Liver (tissue), 9 donors: Measurements from ENCODE around the gene EEIG2. TPM values are rescaled to one million over a fixed set of nuclear protein-coding genes. Genes with fewer than 3 reads are reported as not detected.

Source experiments
- DNase-seq: peaks from one replicate; pipeline ENCODE4 v3.0.0-alpha.2; 2017; ENCODE audit warnings: low spot score
- H3K27ac ChIP-seq, 2 donors: one replicate each; pipeline ENCODE4 v1.7.0; 2013; ENCODE audit warnings: inconsistent platforms in 2 of 2, low read length in 2 of 2, control low read depth in 1 of 2, low read depth in 1 of 2, mild to moderate bottlenecking in 1 of 2
- H3K27me3 ChIP-seq, 4 donors: one replicate each; pipeline versions ENCODE4 v1.6.1 to v1.7.0; 2013; ENCODE audit warnings: low read length in 3 of 4, inconsistent platforms in 1 of 4, mild to moderate bottlenecking in 1 of 4, moderate library complexity in 1 of 4; ENCODE audit not compliant: control insufficient read depth in 4 of 4, insufficient read depth in 4 of 4
- H3K36me3 ChIP-seq, 4 donors: one replicate each; pipeline versions ENCODE4 v1.6.1 to v1.7.0; 2013; ENCODE audit warnings: low read length in 3 of 4, mild to moderate bottlenecking in 3 of 4, low read depth in 1 of 4, moderate library complexity in 1 of 4; ENCODE audit not compliant: control insufficient read depth in 4 of 4, insufficient read depth in 3 of 4
- H3K4me1 ChIP-seq, 4 donors: one replicate each; pipeline versions ENCODE4 v1.6.1 to v1.7.0; 2013; ENCODE audit warnings: low read length in 3 of 4, mild to moderate bottlenecking in 3 of 4, moderate library complexity in 1 of 4; ENCODE audit not compliant: control insufficient read depth in 4 of 4, insufficient read depth in 4 of 4
- H3K4me3 ChIP-seq, 3 donors: one replicate each; pipeline versions ENCODE4 v1.6.1 to v1.7.0; 2013; ENCODE audit warnings: low read length in 3 of 3, control low read depth in 1 of 3, low read depth in 1 of 3, mild to moderate bottlenecking in 1 of 3
- H3K9ac ChIP-seq, 2 donors: one replicate each; pipeline ENCODE4 v1.7.0; 2013; ENCODE audit warnings: low read length in 2 of 2, mild to moderate bottlenecking in 2 of 2, moderate library complexity in 2 of 2, control low read depth in 1 of 2, low read depth in 1 of 2
- H3K9me3 ChIP-seq, 4 donors: one replicate each; pipeline versions ENCODE4 v1.6.1 to v1.7.0; 2013; ENCODE audit warnings: low read length in 3 of 4; ENCODE audit not compliant: control insufficient read depth in 4 of 4
- ATF3 ChIP-seq: IDR thresholded peaks from 2 replicates; pipeline ENCODE4 v1.6.1; 2016; ENCODE audit warnings: antibody characterized with exemption
- CTCF ChIP-seq: fragments of 150-350 bp; IDR thresholded peaks from 2 replicates; pipeline ENCODE4 v1.5.1; 2017; ENCODE audit warnings: improper control_type of control experiment, low read depth, low read length; ENCODE audit not compliant: missing input control
- EGR1 ChIP-seq, 2 donors: IDR thresholded peaks; 2 replicates each; pipeline ENCODE4 v1.6.1; 2016 to 2018; ENCODE audit warnings: antibody characterized with exemption in 2 of 2, low read depth in 2 of 2
- FOXA1 ChIP-seq: IDR thresholded peaks from 2 replicates; pipeline ENCODE4 v1.6.1; 2016; ENCODE audit warnings: antibody characterized with exemption
- FOXA2 ChIP-seq: IDR thresholded peaks from 2 replicates; pipeline ENCODE4 v1.6.1; 2016; ENCODE audit warnings: antibody characterized with exemption
- GABPA ChIP-seq, 2 donors: IDR thresholded peaks in 1 of 2; conservative IDR thresholded peaks in 1 of 2; 2 replicates each; pipeline ENCODE4 v1.6.1; 2016; ENCODE audit warnings: antibody characterized with exemption in 2 of 2, mild to moderate bottlenecking in 1 of 2, moderate library complexity in 1 of 2
- HNF4A ChIP-seq, 2 donors: conservative IDR thresholded peaks; 2 replicates each; pipeline ENCODE4 v1.6.1; 2016; ENCODE audit warnings: antibody characterized with exemption in 2 of 2, mild to moderate bottlenecking in 2 of 2
- HNF4G ChIP-seq: IDR thresholded peaks from 2 replicates; pipeline ENCODE4 v1.6.1; 2016; ENCODE audit warnings: antibody characterized with exemption
- JUND ChIP-seq, 2 donors: IDR thresholded peaks; 2 replicates each; pipeline ENCODE4 v1.6.1; 2016; ENCODE audit warnings: antibody characterized with exemption in 2 of 2
- MAX ChIP-seq: IDR thresholded peaks from 2 replicates; pipeline ENCODE4 v1.6.1; 2016; ENCODE audit warnings: antibody characterized with exemption
- NR2F2 ChIP-seq: IDR thresholded peaks from 2 replicates; pipeline ENCODE4 v1.6.1; 2016; ENCODE audit warnings: antibody characterized with exemption
- RAD21 ChIP-seq, 2 donors: IDR thresholded peaks; 2 replicates each; pipeline ENCODE4 v1.6.1; 2016; ENCODE audit warnings: antibody characterized with exemption in 2 of 2, mild to moderate bottlenecking in 2 of 2
- RXRA ChIP-seq, 2 donors: IDR thresholded peaks; 2 replicates each; pipeline ENCODE4 v1.6.1; 2017 to 2018; ENCODE audit warnings: antibody characterized with exemption in 2 of 2, mild to moderate bottlenecking in 1 of 2
- SP1 ChIP-seq: IDR thresholded peaks from 2 replicates; pipeline ENCODE4 v1.6.1; 2018; ENCODE audit warnings: antibody characterized with exemption, mild to moderate bottlenecking
- TAF1 ChIP-seq: conservative IDR thresholded peaks from 2 replicates; pipeline ENCODE4 v1.6.1; 2016; ENCODE audit warnings: antibody characterized with exemption, mild to moderate bottlenecking
- YY1 ChIP-seq: IDR thresholded peaks from 2 replicates; pipeline ENCODE4 v1.6.1; 2016; ENCODE audit warnings: antibody characterized with exemption, mild to moderate bottlenecking
- WGBS: extraction: QIAGEN DNeasy Blood & Tissue Kit; methylation state at CpG from one replicate; pipeline ENCODE4 v1.1.7; 2013; 5-methylcytosine and 5-hydroxymethylcytosine counted together
- polyA plus RNA-seq, 2 donors: library from polyadenylated mRNA; stranded (reverse) in 1 of 2; unstranded in 1 of 2; fragments of 200-250 nt in 1 of 2; fragments of >200 nt in 1 of 2; fragmentation: Nextera tagmentation in 1 of 2; extraction: Ambion mirVana in 1 of 2; gene quantifications; one replicate each; pipeline versions ENCODE4 v1.2.1 to v1.2.3, GENCODE V29; 2013 to 2015
- total RNA-seq, 2 donors: library from RNA; depleted of rRNA; stranded (reverse); fragments of >200 nt; gene quantifications; one replicate each; pipeline ENCODE4 v1.2.3, GENCODE V29; 2014
- TF ChIP-seq, protein P1 (sequence below): IDR thresholded peaks from 2 replicates; pipeline ENCODE4 v1.6.1; 2016; ENCODE audit warnings: antibody characterized with exemption, mild to moderate bottlenecking
- donor health status: healthy.
- donor health status: healthy.
- donor health status: healthy.
- donor health status: healthy.
- donor health status: healthy.

EEIG2 gene
- 10 to 100 TPM in 1 of 2 donors, 1 to 10 TPM in 1; 2.3 to 10.6 TPM for total RNA-seq
- polyA plus RNA-seq: under 1 TPM; 0.50 to 0.97 TPM

- peak in 1 of 2 donors; percentile 24 for TF ChIP-seq GABPA (IDR thresholded peaks at IDR 0.05 in 1 of 2, conservative IDR thresholded peaks at IDR 0.05 in 1 of 2)
- peak in 1 of 2 donors; percentile 23 for TF ChIP-seq RAD21 (IDR thresholded peaks at IDR 0.05)
- peak; percentile 63 for TF ChIP-seq SP1
- TF ChIP-seq YY1: peak; percentile 22
- TF ChIP-seq CTCF: peak; percentile 87
- TF ChIP-seq FOXA1: no peak
- TF ChIP-seq, protein P1, sequence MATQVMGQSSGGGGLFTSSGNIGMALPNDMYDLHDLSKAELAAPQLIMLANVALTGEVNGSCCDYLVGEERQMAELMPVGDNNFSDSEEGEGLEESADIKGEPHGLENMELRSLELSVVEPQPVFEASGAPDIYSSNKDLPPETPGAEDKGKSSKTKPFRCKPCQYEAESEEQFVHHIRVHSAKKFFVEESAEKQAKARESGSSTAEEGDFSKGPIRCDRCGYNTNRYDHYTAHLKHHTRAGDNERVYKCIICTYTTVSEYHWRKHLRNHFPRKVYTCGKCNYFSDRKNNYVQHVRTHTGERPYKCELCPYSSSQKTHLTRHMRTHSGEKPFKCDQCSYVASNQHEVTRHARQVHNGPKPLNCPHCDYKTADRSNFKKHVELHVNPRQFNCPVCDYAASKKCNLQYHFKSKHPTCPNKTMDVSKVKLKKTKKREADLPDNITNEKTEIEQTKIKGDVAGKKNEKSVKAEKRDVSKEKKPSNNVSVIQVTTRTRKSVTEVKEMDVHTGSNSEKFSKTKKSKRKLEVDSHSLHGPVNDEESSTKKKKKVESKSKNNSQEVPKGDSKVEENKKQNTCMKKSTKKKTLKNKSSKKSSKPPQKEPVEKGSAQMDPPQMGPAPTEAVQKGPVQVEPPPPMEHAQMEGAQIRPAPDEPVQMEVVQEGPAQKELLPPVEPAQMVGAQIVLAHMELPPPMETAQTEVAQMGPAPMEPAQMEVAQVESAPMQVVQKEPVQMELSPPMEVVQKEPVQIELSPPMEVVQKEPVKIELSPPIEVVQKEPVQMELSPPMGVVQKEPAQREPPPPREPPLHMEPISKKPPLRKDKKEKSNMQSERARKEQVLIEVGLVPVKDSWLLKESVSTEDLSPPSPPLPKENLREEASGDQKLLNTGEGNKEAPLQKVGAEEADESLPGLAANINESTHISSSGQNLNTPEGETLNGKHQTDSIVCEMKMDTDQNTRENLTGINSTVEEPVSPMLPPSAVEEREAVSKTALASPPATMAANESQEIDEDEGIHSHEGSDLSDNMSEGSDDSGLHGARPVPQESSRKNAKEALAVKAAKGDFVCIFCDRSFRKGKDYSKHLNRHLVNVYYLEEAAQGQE: peak; percentile 31
- no peak for TF ChIP-seq JUND (IDR thresholded peaks at IDR 0.05)
- peak; percentile 45 for TF ChIP-seq HNF4G
- peak in 1 of 2 donors; percentile 35 for TF ChIP-seq RXRA (IDR thresholded peaks at IDR 0.05)
- TF ChIP-seq HNF4A (conservative IDR thresholded peaks at IDR 0.05): peak; percentile 55 to 59
- TF ChIP-seq NR2F2: no peak
- WGBS: 13% methylated on average over 59 of the region's 59 CpGs
- Histone ChIP-seq H3K36me3 (no peaks in the 10 kb centered on the region), H3K4me1 (peaks cover 0 to 12% (median 6%) of the 10 kb centered on the region in 4 donors), H3K9ac (peak within 1 kb of the TSS; percentile 74 to 88), H3K4me3 (peak within 1 kb of the TSS; percentile 70 to 80 (median 76)), H3K27me3 (no peaks in the 10 kb centered on the region), H3K27ac (peak within 1 kb of the TSS; percentile 74 to 78), H3K9me3 (no peaks in the 10 kb centered on the region)
- peak; percentile 91 for DNase-seq
These were observed at the start of gene EEIG2 for GRCh38 chr1:108559215-108560186. Gene EEIG2 (plus strand): TSS chr1:108560100. CDS start chr1:108560429, 329 bp downstream.

DNA sequence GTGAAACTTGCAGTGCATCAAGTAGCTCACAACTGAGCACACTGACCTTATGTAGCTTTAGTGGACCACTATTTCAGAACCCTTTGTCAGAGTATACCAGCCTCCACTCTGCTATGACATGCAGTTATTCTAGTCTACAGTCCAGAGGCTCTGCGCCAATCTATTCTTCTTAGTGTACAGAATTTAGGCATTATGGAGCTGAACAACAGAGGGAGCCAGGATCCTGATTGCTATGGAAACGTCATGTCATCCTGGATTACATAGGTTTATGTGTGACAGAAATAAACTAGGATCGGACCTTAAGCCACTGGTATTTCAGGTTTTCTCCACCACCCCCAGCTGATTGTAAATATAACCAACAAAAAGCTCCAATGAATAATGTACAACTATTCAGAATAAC is 48.1 kb upstream of the EEIG2 start:
- DNase-seq: no peak
- TF ChIP-seq MAX (no peak), TAF1 (no peak), JUND (IDR thresholded peaks at IDR 0.05) (no peak), GABPA (IDR thresholded peaks at IDR 0.05 in 1 of 2, conservative IDR thresholded peaks at IDR 0.05 in 1 of 2) (no peak), HNF4A (conservative IDR thresholded peaks at IDR 0.05) (no peak), YY1 (no peak), EGR1 (IDR thresholded peaks at IDR 0.05; ENCODE audit: low read depth in 2 of 2) (no peak), ATF3 (no peak), CTCF (no peak), NR2F2 (no peak), FOXA2 (no peak), FOXA1 (no peak), SP1 (no peak), RXRA (IDR thresholded peaks at IDR 0.05) (no peak), RAD21 (IDR thresholded peaks at IDR 0.05) (no peak), HNF4G (no peak)
- TF ChIP-seq, protein P1: no peak

More for the DNA sequence above, 48.1 kb upstream of the EEIG2 start:
- H3K36me3 ChIP-seq: no peaks in the 10 kb centered on the region
- no peak overlapping the region for H3K4me3 ChIP-seq
- WGBS: 52% methylated on average over 3 of the region's 3 CpGs
- H3K27me3 ChIP-seq: no peaks in the 10 kb centered on the region
- H3K27ac ChIP-seq: no peak overlapping the region
- H3K4me1 ChIP-seq: no peaks in the 10 kb centered on the region
- no peak overlapping the region for H3K9ac ChIP-seq
- no peaks in the 10 kb centered on the region for H3K9me3 ChIP-seq
